ENCODE data around the gene LIPG. TPM values are rescaled to one million over a fixed set of nuclear protein-coding genes. Genes with fewer than 3 reads are reported as not detected.

Gene LIPG
- total RNA-seq, 1 donor from 2014 or later = not detected

DNA sequence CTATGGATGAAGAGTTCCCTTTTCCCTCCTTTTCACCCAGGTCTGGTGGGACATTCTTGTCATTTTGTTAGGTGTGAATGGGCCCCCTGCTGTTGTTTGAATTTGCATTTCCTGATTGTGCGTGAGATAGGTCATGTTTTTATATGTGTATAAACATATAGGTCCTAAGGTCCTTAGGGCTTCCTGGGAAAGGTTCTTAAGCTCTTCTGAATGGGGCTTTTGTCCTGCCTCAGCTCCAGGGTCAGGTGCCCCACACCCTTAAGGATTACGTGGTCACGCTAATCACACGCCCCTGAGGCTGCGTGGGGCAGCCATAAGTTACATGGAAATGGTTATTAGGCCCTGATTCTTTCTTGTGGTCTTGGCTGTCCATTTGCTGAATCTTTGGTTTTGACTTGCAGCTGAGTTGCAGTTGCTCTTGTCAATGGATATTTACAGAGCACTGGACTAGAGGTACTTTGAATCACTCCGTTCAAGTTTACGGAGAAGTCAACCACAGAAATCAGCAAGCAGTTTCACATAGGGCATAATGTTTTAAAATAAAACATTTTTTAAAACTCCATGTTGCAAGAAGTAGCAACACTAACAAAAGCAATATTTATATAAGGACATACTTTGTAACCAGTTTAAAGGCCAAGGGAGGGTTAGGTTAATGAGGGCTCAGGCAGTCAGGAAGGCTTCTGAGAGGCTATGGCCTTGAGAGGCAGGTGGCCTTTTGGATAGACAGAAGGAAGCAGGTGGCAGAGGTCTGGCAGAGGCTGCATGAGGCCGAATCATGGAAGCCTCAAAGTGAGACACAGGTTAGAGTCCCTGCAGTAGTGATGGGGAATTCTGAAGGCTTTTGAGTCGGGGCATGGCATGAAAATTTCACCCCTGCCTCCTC, 24.2 kb downstream of the LIPG start:
- DNase-seq = no peak
- Histone ChIP-seq H3K9me3 (replicated peaks) (no peaks in the 10 kb centered on the region), H3K36me3 (no peaks in the 10 kb centered on the region), H3K27me3 (ENCODE audit: low read depth) (peaks cover 39% of the 10 kb centered on the region), H3K4me3 (no peak overlapping the region), H3K27ac (replicated peaks) (no peak overlapping the region), H3K4me1 (no peaks in the 10 kb centered on the region)
- TF ChIP-seq, protein P1, sequence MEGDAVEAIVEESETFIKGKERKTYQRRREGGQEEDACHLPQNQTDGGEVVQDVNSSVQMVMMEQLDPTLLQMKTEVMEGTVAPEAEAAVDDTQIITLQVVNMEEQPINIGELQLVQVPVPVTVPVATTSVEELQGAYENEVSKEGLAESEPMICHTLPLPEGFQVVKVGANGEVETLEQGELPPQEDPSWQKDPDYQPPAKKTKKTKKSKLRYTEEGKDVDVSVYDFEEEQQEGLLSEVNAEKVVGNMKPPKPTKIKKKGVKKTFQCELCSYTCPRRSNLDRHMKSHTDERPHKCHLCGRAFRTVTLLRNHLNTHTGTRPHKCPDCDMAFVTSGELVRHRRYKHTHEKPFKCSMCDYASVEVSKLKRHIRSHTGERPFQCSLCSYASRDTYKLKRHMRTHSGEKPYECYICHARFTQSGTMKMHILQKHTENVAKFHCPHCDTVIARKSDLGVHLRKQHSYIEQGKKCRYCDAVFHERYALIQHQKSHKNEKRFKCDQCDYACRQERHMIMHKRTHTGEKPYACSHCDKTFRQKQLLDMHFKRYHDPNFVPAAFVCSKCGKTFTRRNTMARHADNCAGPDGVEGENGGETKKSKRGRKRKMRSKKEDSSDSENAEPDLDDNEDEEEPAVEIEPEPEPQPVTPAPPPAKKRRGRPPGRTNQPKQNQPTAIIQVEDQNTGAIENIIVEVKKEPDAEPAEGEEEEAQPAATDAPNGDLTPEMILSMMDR (IDR thresholded peaks at IDR 0.05; ENCODE audit: borderline replicate concordance) = no peak
- intact Hi-C loops (cut with micrococcal nuclease) = no loop called here

DNA sequence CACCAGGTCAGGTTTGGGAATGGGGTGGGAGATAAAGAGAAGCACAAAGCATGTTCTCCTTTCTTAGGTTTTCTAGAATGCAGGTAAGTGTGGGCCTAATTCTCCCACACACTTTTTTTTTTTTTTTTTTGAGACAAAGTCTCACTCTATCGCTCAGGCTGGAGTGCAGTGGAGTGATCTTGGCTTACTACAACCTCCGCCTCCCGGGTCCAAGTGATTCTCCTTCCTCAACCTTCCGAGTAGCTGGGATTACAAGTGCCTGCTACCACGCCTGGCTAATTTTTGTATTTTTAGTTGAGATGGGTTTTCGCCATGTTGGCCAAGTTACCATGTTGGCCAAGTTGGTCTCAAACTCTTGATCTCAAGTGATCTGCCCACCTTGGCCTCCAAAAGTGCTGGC, 26.3 kb downstream of the LIPG start:
- Histone ChIP-seq H3K27me3 (ENCODE audit: low read depth) (peaks cover 22% of the 10 kb centered on the region), H3K9me3 (replicated peaks) (no peaks in the 10 kb centered on the region), H3K4me1 (no peaks in the 10 kb centered on the region), H3K4me3 (no peak overlapping the region), H3K27ac (replicated peaks) (no peak overlapping the region), H3K36me3 (no peaks in the 10 kb centered on the region)
- no peak for DNase-seq
- TF ChIP-seq, protein P1 (IDR thresholded peaks at IDR 0.05; ENCODE audit: borderline replicate concordance) = no peak
- intact Hi-C loops (cut with micrococcal nuclease) = no loop called here

DNA sequence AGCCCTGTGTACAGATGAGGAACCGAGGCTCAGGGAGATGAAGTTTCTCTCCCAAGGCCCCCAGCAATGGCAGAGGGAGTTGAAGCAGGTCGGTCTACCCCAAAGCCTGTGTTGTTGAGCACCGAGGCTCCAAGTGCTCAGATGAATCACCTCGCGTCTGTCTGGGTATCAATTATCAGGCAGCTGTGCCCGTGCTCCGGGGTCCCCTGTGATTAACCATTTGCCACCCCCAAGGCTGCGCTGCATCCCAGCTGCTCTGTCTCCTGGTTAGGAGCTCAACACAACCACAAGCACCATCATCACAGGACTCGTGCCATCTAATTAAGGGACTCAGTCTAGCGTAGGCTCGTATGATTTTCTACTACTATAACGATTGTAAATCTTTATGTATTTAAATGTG, 27.1 kb downstream of the LIPG start:
- no peak overlapping the region for H3K27ac ChIP-seq (replicated peaks)
- H3K27me3 ChIP-seq (ENCODE audit: low read depth) = peaks cover 18% of the 10 kb centered on the region
- TF ChIP-seq, protein P1 (IDR thresholded peaks at IDR 0.05; ENCODE audit: borderline replicate concordance) = no peak
- no peaks in the 10 kb centered on the region for H3K4me1 ChIP-seq
- intact Hi-C loops (cut with micrococcal nuclease) = no loop called here
- no peaks in the 10 kb centered on the region for H3K9me3 ChIP-seq (replicated peaks)
- no peak overlapping the region for H3K4me3 ChIP-seq
- H3K36me3 ChIP-seq = no peaks in the 10 kb centered on the region
- no peak for DNase-seq

DNA sequence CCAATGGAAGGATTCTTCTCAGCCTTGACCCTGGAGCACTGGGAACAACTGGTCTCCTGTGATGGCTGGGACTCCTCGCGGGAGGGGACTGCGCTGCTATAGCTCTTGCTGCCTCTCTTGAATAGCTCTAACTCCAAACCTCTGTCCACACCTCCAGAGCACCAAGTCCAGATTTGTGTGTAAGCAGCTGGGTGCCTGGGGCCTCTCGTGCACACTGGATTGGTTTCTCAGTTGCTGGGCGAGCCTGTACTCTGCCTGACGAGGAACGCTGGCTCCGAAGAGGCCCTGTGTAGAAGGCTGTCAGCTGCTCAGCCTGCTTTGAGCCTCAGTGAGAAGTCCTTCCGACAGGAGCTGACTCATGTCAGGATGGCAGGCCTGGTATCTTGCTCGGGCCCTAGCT, 28.8 kb downstream of the LIPG start:
- Histone ChIP-seq H3K4me1 (no peaks in the 10 kb centered on the region), H3K27me3 (ENCODE audit: low read depth) (peaks cover 29% of the 10 kb centered on the region), H3K27ac (replicated peaks) (no peak overlapping the region), H3K36me3 (no peaks in the 10 kb centered on the region), H3K4me3 (no peak overlapping the region), H3K9me3 (replicated peaks) (no peaks in the 10 kb centered on the region)
- intact Hi-C loops (cut with micrococcal nuclease) = no loop called here
- TF ChIP-seq, protein P1 (IDR thresholded peaks at IDR 0.05; ENCODE audit: borderline replicate concordance) = no peak
- DNase-seq = no peak

- DNase-seq = no peak
- no peak overlapping the region for H3K4me3 ChIP-seq
- TF ChIP-seq, protein P1 (IDR thresholded peaks at IDR 0.05; ENCODE audit: borderline replicate concordance) = no peak
- no peaks in the 10 kb centered on the region for H3K4me1 ChIP-seq
- no peaks in the 10 kb centered on the region for H3K36me3 ChIP-seq
- H3K9me3 ChIP-seq (replicated peaks) = no peaks in the 10 kb centered on the region
- H3K27ac ChIP-seq (replicated peaks) = no peak overlapping the region
- intact Hi-C loops (cut with micrococcal nuclease) = no loop called here
- H3K27me3 ChIP-seq (ENCODE audit: low read depth) = peaks cover 35% of the 10 kb centered on the region
These were observed 29.4 kb downstream of the LIPG start for GRCh38 chr18:49591271-49591670.
